GM18907 (cell line): Measurements from ENCODE around the gene ST8SIA2.

Experiments
- ATAC-seq: cut with Tn5 transposase; IDR thresholded peaks from one replicate; pipeline ENCODE4 v1.9.1; 2021; ENCODE audit warnings: mild to moderate bottlenecking, moderate library complexity; ENCODE audit not compliant: unreplicated experiment

Gene ST8SIA2

GRCh38 chr15:92393071-92393979 lies at the start of gene ST8SIA2:
ST8SIA2 (plus strand) TSS chr15:92393881; CDS start chr15:92394065, 184 bp downstream.
- ATAC-seq, result no peak

- no peak for ATAC-seq
These were observed 49.6 kb upstream of the ST8SIA2 start for GRCh38 chr15:92343924-92344643.

GRCh38 chr15:92346063-92346462 lies 47.6 kb upstream of the ST8SIA2 start:
- no peak for ATAC-seq

GRCh38 chr15:92355307-92355706 lies 38.4 kb upstream of the ST8SIA2 start:
- no peak for ATAC-seq

- no peak for ATAC-seq
These were observed 32.2 kb upstream of the ST8SIA2 start for GRCh38 chr15:92361321-92362000.

GRCh38 chr15:92362001-92362350 lies 31.7 kb upstream of the ST8SIA2 start:
- ATAC-seq, result no peak

GRCh38 chr15:92365084-92365483 lies 28.6 kb upstream of the ST8SIA2 start:
- no peak for ATAC-seq

- no peak for ATAC-seq
These were observed 27.8 kb upstream of the ST8SIA2 start for GRCh38 chr15:92365906-92366305.

GRCh38 chr15:92366381-92366780 lies 27.3 kb upstream of the ST8SIA2 start:
- ATAC-seq, result no peak

- no peak for ATAC-seq
These were observed 18.6 kb upstream of the ST8SIA2 start for GRCh38 chr15:92375057-92375456.

- ATAC-seq, result no peak
These were observed 17.6 kb upstream of the ST8SIA2 start for GRCh38 chr15:92376109-92376508.

GRCh38 chr15:92377083-92377789 lies 16.4 kb upstream of the ST8SIA2 start:
- ATAC-seq, result no peak

- ATAC-seq, result peak; percentile 56
These were observed 10.0 kb upstream of the ST8SIA2 start for GRCh38 chr15:92383519-92384324.

GRCh38 chr15:92384381-92384780 lies 9.3 kb upstream of the ST8SIA2 start:
- ATAC-seq, result no peak

- no peak for ATAC-seq
These were observed 8.6 kb upstream of the ST8SIA2 start for GRCh38 chr15:92385096-92385495.

GRCh38 chr15:92391640-92392039 lies 2.0 kb upstream of the ST8SIA2 start:
- no peak for ATAC-seq

- ATAC-seq, result no peak
These were observed 1.2 kb upstream of the ST8SIA2 start for GRCh38 chr15:92392462-92392861.

GRCh38 chr15:92393980-92394308 lies 263 bp downstream of the ST8SIA2 start:
- ATAC-seq, result no peak

GRCh38 chr15:92394309-92395097 lies 822 bp downstream of the ST8SIA2 start:
- no peak for ATAC-seq
